HG03565 (cell line): Measurements from ENCODE around the gene C1QTNF5.

Experiments
- ATAC-seq: cut with Tn5 transposase; IDR thresholded peaks from one replicate; pipeline ENCODE4 v1.9.1; 2021; ENCODE audit warnings: mild to moderate bottlenecking, moderate library complexity; ENCODE audit not compliant: unreplicated experiment

Gene C1QTNF5

GRCh38 chr11:119373059-119373920, 32.6 kb upstream of the C1QTNF5 start:
- ATAC-seq: no peak

GRCh38 chr11:119372260-119373058, 31.8 kb upstream of the C1QTNF5 start:
- ATAC-seq: no peak

- no peak for ATAC-seq
Measured at GRCh38 chr11:119371778-119372182, 31.1 kb upstream of the C1QTNF5 start.

GRCh38 chr11:119371067-119371601, 30.5 kb upstream of the C1QTNF5 start:
- no peak for ATAC-seq

- ATAC-seq: no peak
Measured at GRCh38 chr11:119370486-119371046, 29.9 kb upstream of the C1QTNF5 start.

DNA sequence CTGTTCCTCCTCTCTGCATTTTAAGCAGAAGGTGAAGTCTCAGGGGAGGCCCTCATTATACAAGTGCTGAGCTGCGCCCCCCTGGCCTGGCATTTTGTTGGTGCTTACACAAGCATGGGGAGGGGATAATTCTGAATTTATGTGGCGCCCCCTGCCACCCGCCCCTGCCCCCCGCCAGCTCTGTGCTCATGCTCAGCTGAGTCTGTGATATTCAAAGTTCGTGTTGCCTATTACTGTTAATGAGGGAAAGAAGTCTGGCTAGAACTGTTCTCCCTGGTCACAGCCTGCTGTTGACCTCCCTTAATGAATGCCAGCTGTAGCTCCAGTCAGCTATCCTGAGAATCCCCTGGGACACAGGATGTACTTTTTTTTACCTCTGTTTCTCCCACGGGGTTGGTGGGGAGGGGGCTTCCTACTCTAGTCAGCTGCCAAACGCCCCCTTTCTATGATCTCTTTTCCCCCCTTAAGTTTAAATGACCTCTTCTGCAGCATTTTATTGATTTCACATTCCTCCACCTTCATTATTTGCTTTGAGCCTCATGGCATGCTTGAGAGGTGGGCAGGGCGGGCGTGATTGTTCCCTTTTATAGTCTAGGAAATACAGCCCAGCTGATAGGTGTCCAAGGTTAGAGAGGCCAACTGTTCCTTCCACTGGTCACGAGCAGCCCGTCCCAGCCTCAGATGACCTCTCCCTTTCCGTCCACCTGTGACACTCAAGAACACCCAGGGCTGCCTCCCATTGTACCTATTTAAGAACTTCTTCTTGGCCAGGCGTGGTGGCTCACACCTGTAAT, 28.6 kb upstream of the C1QTNF5 start:
- no peak for ATAC-seq

- ATAC-seq: no peak
Measured at GRCh38 chr11:119368121-119369034, 27.7 kb upstream of the C1QTNF5 start.

DNA sequence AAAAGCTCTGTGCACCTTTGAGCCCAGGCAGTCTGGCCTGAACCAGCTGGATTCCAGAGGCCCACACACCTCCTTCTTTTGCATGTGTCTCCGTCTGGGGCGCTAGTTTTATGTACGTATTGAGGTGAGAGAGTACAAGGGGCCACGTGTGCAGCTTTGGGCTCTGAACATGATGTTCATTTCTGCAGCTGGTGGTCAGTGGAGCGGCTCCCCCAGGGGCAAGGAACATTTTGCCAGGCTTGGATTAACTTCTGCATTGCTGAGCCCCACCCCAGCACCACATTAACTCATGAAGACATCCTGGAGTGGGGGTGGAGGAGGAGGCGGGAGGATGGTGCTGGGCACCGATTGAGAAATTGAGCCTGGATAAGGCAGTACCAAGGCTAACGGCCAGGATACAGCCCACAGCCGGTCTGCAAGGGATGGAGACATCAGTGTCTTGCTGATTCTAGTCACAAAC, 27.0 kb upstream of the C1QTNF5 start:
- no peak for ATAC-seq

- ATAC-seq: no peak
Measured at GRCh38 chr11:119366690-119367620, 26.3 kb upstream of the C1QTNF5 start.

- ATAC-seq: no peak
Measured at GRCh38 chr11:119365071-119365591, 24.4 kb upstream of the C1QTNF5 start.

- no peak for ATAC-seq
Measured at GRCh38 chr11:119363851-119364590, 23.3 kb upstream of the C1QTNF5 start.

- no peak for ATAC-seq
Measured at GRCh38 chr11:119363081-119363850, 22.6 kb upstream of the C1QTNF5 start.

- ATAC-seq: no peak
Measured at GRCh38 chr11:119362741-119363080, 22.0 kb upstream of the C1QTNF5 start.

GRCh38 chr11:119361941-119362725, 21.4 kb upstream of the C1QTNF5 start:
- ATAC-seq: no peak

DNA sequence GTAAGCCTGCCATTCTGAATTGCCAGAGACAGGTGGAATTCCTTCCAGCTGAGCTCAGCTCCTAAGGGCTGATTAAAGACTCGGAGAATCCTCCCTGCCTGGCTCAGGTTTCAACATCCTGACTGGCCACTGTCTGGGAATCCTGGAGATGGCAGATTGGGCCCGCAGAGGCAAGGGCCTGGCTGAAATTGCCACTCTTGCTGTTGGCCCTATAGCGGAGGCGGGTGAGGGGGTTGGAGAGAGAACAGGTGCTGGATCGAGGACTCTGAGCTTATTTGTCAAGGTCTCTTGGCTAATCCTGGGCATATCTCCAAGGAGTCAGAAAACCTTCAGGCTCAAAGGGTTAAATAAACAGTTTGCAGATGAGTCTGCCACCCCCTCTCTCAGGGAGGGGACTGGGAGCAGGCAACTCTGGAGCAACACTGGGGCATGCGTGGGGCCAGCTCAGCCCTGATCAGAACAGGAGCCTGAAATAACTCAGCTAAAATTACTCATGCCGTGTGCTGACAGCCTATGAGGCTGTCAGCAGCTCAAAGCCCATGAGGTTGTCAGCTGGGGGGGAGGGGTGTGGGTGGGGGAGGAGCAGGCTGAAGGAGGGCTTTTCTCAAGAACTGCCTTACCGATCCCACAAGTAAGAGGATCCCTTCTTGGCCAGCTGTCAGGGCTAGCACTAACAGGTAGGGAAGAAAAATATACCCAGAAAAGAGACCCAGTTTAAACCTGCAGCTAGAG, 20.5 kb upstream of the C1QTNF5 start:
- ATAC-seq: no peak
